BJ (cell line): Measurements from ENCODE around the gene ITCH. TPM values are rescaled to one million over a fixed set of nuclear protein-coding genes. Genes with fewer than 3 reads are reported as not detected.

Experiments used
- CTCF ChIA-PET: fragments of 350-600 bp; formaldehyde crosslinking; extraction: SDS; loops from one replicate; lab custom pipeline; 2021; ENCODE audit warnings: antibody characterized with exemption, inconsistent platforms; lab: Yijun Ruan, JAX
- POLR2A ChIA-PET: fragments of 300-600 bp; sonication (Branson Sonifier 250); formaldehyde crosslinking; extraction: SDS; loops from one replicate; lab custom pipeline; 2021; ENCODE audit warnings: antibody characterized with exemption; lab: Charles Lee
- DNase-seq: peaks from one replicate; pipeline ENCODE4 v3.0.0-alpha.2; 2011; ENCODE audit warnings: low read depth
- H3K27me3 ChIP-seq: 2 replicates; pipeline ENCODE4 v1.6.0; 2011; ENCODE audit warnings: low read length; ENCODE audit not compliant: control insufficient read depth, insufficient read depth
- H3K36me3 ChIP-seq: 2 replicates; pipeline ENCODE4 v1.5.1; 2011; ENCODE audit warnings: low read length; ENCODE audit not compliant: control insufficient read depth, insufficient read depth
- H3K4me3 ChIP-seq: 2 replicates; pipeline ENCODE4 v1.5.1; 2011; ENCODE audit warnings: low read depth, mild to moderate bottlenecking, control low read depth, low read length
- CTCF ChIP-seq: IDR thresholded peaks from 2 replicates; pipeline ENCODE4 v1.5.1; 2011; ENCODE audit warnings: low read depth, mild to moderate bottlenecking, control low read depth, inconsistent platforms, low read length, moderate library complexity; ENCODE audit not compliant: insufficient read depth
- polyA plus RNA-seq: library from polyadenylated mRNA; depleted of rRNA; stranded (reverse); fragments of >200 nt; gene quantifications from 2 replicates; pipeline ENCODE4 v1.2.3, GENCODE V29; 2011

The ITCH gene
- polyA plus RNA-seq, 1 experiment, result 7.8 TPM

GRCh38 chr20:34449674-34450592, 86.9 kb downstream of the ITCH start:
- Histone ChIP-seq H3K4me3 (no peak overlapping the region), H3K36me3 (peaks cover 9% of the 10 kb centered on the region), H3K27me3 (no peaks in the 10 kb centered on the region)
- no peak for TF ChIP-seq CTCF
- no peak for DNase-seq
- POLR2A ChIA-PET, result no interaction called here
- CTCF ChIA-PET, result interaction anchor here (0.7 to 1.4 kb wide), 2 partner anchors 25 to 137 kb away, joined by 3 to 6 read pairs; no protein-coding TSS in a partner anchor

GRCh38 chr20:34452281-34452982, 89.4 kb downstream of the ITCH start:
- Histone ChIP-seq H3K4me3 (no peak overlapping the region), H3K27me3 (no peaks in the 10 kb centered on the region), H3K36me3 (peaks cover 2% of the 10 kb centered on the region)
- POLR2A ChIA-PET, result no interaction called here
- no peak for TF ChIP-seq CTCF
- peak; percentile 57 for DNase-seq
- CTCF ChIA-PET, result interaction anchor here (1.1 to 2.2 kb wide), 3 partner anchors 15 to 140 kb away, joined by 3 to 13 read pairs (median 5); no protein-coding TSS in a partner anchor

- Histone ChIP-seq H3K4me3 (no peak overlapping the region), H3K27me3 (no peaks in the 10 kb centered on the region), H3K36me3 (peaks cover 4% of the 10 kb centered on the region; the same call in 1 of the 2 replicates)
- no peak for DNase-seq
- ChIA-PET POLR2A (no interaction called here), CTCF (interaction anchor here (2.8 kb wide), 1 partner anchor 146 kb away, joined by 10 read pairs; no protein-coding TSS in a partner anchor)
- no peak for TF ChIP-seq CTCF
Observed at GRCh38 chr20:34458631-34459030, 95.6 kb downstream of the ITCH start.

- POLR2A ChIA-PET, result no interaction called here
- H3K27me3 ChIP-seq, result no peaks in the 10 kb centered on the region
- peaks cover 4% of the 10 kb centered on the region; the same call in 1 of the 2 replicates for H3K36me3 ChIP-seq
- TF ChIP-seq CTCF, result no peak
- no peak for DNase-seq
- no peak overlapping the region for H3K4me3 ChIP-seq
- CTCF ChIA-PET, result interaction anchor here (2.8 kb wide), 1 partner anchor 147 kb away, joined by 10 read pairs; no protein-coding TSS in a partner anchor
Observed at GRCh38 chr20:34459209-34459897, 96.3 kb downstream of the ITCH start.
